Posterior vena cava (tissue), 2 donors: ENCODE measurements around the gene CNPY2. TPM values are rescaled to one million over a fixed set of nuclear protein-coding genes. Genes with fewer than 3 reads are reported as not detected.
"Not testable (repeated sequence)": the region's sequence is repeated elsewhere in the genome, so short reads cannot be mapped to it uniquely, and the experiment has no call there.

Experiments
- DNase-seq: peaks from one replicate; pipeline ENCODE4 v3.0.0-alpha.2; 2020; ENCODE audit warnings: low spot score
- intact Hi-C, 2 donors: fragments of 100-400 bp; cut with DNase I; formaldehyde crosslinking; loops; one replicate each; pipeline versions ENCODE4 v1.14.1 to v1.14.2; 2022 to 2023
- total RNA-seq, 2 donors: library from RNA; stranded (reverse); fragmentation: NEBNext Ultra II Directional; extraction: Animal tissue kit (Norgen Biotek cat#: 25700); gene quantifications; one replicate each; pipeline ENCODE4 v1.2.1, GENCODE V29; 2021
- donor health status: DM: yes; HTN: yes; CAD: no.
- donor health status: DM: yes; HTN: yes; CAD: no.

Gene CNPY2
- total RNA-seq, 2 donors from 2014 or later = 62.1 to 79.3 TPM

DNA sequence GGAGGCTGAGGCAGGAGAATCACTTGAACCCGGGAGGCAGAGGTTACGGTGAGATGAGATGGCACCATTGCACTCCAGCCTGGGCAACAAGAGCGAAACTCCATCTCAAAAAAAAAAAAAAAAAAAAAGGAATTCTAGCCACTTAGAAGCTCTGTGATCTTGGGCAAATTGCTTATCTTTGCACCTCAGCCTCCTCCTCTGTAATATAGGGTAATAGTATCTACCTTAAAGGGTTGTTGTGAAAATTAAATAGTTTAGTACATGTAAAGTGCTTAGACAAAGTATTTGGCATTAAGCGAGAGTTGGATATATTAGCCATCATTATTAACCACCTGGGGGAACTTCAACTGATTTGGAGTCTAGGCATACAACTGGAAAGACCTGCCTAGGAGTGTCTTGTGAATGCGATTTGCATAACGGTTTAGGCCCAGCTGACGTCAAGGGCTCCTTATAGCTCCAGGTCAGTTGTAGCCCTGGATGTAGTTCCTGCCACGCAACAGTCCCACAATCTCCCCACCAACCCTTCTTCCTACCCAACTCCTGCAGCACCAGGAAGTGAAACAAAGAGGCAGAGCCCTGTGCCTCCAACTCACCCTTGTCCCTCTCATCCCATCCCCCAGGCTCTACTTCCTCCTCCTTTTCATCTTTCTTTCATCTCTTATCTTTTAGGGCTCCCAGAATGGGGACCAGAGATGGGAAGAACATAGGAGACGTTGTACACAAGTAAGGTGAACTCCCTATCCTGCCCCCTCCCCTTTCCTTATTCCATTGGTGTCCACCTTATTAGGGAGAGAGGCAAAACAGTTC, 20.8 kb upstream of the CNPY2 start:
- intact Hi-C loops = no loop called here

DNA sequence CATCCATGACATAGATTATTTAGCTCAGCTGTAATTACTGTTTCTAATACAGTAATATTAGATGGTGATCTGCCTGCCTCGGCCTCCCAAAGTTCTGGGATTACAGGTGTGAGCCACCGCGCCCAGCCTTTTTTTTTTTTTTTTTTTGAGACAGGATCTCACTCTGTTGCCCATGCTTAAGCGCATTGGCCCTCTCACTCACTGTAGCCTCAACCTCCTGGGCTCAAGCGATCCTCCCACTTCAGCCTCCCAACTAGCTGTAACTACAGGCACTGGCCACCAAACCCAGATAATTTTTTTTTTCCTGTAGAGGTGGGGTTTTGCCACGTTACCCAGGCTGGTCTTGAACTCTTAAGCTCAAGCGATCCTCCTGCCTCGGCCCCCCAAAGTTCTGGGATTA, 19.7 kb upstream of the CNPY2 start:
- DNase-seq, intact Hi-C loops: not testable (repeated sequence)

More for the DNA sequence above, 20.8 kb upstream of the CNPY2 start:
- no peak for DNase-seq

DNA sequence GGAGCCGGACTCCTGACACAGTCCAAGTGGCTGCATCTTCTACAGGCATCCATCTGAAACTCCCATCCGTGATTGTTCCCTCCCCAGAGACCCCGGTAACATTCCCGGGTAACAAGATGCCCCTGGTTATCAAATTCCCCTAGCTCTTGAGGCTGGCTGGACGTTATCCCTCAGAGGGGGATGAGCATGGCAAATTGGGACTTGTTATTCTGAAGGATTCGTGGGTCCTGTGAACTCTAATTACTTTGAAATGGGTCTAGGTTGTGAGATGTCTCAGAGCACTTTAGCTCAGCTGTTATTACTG, 18.7 kb upstream of the CNPY2 start:
- intact Hi-C loops = no loop called here
- no peak for DNase-seq

- peak; percentile 98 for DNase-seq
- intact Hi-C loops = no loop called here
These were observed 18.1 kb upstream of the CNPY2 start, which contains the start of gene PAN2 for GRCh38 chr12:56333679-56334489. Gene PAN2, minus strand, starts transcription at chr12:56334000. Its CDS starts 906 bp downstream, at chr12:56333094.

GRCh38 chr12:56333197-56333678, 17.4 kb upstream of the CNPY2 start:
- intact Hi-C loops = no loop called here
- DNase-seq = no peak

GRCh38 chr12:56332512-56333196, 16.9 kb upstream of the CNPY2 start:
- intact Hi-C loops = no loop called here
- DNase-seq = no peak

DNA sequence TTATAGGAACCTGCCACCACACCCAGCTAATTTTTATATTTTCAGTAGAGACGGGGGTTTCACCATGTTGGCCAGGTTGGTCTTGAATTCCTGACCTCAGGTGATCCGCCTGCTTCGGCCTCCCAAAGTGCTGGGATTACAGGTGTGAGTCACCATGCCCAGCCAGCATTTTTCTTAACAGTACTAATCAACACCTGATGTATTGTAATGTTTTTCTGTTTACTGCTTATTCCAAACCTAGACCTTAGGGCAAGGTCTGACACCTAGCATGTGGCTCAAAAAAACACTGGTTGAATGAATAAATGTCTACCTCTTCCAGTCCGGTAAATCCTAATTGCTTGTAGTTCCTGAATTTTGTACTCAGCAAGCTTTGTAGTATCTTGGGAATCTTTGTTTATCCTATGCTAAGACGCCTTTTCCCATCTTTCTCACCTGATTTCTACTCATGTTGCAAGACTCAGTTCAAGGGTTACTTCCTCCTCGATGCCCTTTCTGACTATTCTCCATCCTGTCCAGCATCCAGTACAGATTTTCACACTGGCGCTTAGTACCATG, 15.2 kb upstream of the CNPY2 start:
- intact Hi-C loops = no loop called here
- DNase-seq = no peak

DNA sequence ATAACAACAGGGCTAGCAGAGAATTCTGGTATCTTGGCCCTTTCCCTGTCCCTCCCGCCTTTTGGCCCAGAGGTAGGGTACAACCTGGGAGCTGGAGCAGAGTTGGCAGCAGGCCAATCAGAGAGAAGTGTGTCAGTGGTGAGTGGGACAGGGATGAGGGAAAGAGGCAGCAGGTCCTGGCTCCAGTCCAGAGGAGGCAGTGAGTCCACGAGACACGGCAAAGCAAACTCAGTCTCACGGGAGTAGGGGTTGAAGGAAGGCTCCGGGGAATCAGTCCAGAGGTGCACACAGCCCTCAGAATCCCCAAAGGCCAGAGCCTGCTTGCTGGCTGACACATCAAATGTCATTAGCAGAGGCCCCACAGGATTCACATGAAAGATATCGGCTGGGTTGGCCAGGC, 10.7 kb upstream of the CNPY2 start:
- intact Hi-C loops = no loop called here
- DNase-seq = no peak

- intact Hi-C loops = no loop called here
These were observed 10.3 kb upstream of the CNPY2 start for GRCh38 chr12:56326126-56326525.

GRCh38 chr12:56324206-56324605, 8.4 kb upstream of the CNPY2 start:
- no peak for DNase-seq
- intact Hi-C loops = no loop called here

More at GRCh38 chr12:56326126-56326525, 10.3 kb upstream of the CNPY2 start:
- DNase-seq = no peak

GRCh38 chr12:56321610-56322009, 5.8 kb upstream of the CNPY2 start:
- DNase-seq, intact Hi-C loops: not testable (repeated sequence)

DNA sequence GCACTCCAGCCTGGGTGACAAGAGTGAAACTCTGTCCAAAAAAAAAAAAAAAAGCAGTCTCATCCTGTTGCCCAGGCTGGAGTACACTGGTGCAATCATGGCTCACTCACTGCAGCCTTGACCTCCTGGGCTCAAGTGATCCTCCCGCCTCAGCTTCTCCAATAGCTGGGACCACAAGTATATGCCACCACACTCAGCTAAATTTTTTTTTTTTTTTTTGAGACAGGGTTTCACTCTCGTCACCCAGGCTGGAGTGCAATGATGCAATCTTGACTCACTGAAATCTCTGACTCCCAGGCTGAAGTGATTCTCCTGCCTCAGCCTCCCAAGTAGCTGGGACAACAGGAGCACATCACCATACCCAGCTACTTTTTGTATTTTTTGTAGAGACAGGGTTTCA, 5.2 kb upstream of the CNPY2 start:
- no peak for DNase-seq
- intact Hi-C loops = no loop called here

DNA sequence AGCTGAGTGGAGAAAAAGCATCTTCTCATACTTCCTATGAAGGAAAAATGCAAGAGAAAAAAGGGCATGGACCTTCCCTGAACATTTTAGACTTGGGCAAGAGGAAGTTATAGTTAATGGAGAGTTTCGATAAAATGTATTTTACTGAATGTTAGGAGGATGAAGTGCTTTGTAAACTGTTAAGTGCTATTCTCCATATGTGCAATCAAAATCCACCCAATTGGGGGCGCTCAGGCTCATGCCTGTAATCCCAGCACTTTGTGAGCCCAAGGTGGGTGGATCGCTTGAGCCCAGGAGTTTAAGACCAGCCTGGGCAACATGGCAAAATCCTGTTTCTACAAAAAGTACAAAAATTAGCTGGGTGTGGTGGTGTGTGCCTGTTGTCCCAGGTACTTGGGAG, 1.9 kb upstream of the CNPY2 start:
- intact Hi-C loops = no loop called here

DNA sequence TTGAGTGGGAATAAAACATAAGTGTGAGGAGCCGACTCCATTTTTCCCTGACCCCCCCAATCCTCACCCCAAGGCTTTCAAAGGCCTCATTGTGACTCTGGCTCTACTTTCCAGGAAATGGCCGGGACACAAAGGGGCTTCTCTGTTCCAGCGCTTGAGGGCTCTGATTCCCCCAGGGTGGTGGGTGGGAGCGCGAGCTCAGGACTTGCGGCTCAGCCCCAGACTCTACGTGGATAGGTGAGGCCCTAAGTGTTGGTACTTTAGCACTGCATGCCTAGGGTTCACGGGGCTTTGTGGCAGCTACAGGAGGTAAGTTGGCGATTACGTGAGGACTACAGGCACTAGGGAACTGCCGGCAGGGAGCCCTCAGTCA, 553 bp downstream of the CNPY2 start:
- intact Hi-C loops = no loop called here
- DNase-seq = no peak

More for the DNA sequence above, 1.9 kb upstream of the CNPY2 start:
- no peak for DNase-seq

GRCh38 chr12:56311003-56311402, 4.8 kb downstream of the CNPY2 start:
- intact Hi-C loops = no loop called here

GRCh38 chr12:56308714-56309113, 7.1 kb downstream of the CNPY2 start:
- intact Hi-C loops = no loop called here

More at GRCh38 chr12:56311003-56311402, 4.8 kb downstream of the CNPY2 start:
- no peak for DNase-seq

DNA sequence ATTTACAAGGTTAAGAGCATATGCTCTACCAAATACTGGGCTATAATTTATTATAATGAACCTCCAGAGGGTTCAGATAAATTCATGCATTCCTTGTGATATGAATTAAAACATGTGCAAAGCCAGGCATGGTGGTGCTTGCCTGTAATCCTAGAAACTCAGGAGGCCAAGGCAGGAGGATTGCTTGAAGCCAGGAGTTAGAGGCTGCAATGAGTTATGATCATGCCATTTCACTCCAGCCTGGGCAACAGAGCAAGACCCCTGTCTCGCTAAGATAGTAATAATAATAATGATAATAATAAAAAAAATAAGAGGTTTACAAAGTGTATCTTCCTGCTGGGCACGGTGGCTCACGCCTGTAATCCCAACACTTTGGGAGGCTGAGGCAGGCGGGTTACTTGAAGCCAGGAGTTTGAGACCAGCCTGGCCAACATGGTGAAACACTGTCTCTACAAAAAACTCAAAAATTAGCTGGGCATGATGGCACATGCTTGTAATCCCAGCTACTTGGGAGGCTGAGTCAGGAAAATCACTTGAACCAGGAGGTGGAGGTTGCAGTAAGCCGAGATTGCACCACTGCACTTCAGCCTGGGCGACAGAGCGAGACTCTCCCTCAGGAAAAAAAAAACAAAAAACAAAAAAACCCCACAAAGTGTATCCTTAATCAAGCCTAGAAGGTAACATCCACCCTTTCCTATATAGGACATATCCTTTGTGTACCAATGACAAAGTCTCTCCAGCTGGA, 8.4 kb downstream of the CNPY2 start:
- DNase-seq = no peak
- intact Hi-C loops = no loop called here

More at GRCh38 chr12:56308714-56309113, 7.1 kb downstream of the CNPY2 start:
- DNase-seq = no peak

DNA sequence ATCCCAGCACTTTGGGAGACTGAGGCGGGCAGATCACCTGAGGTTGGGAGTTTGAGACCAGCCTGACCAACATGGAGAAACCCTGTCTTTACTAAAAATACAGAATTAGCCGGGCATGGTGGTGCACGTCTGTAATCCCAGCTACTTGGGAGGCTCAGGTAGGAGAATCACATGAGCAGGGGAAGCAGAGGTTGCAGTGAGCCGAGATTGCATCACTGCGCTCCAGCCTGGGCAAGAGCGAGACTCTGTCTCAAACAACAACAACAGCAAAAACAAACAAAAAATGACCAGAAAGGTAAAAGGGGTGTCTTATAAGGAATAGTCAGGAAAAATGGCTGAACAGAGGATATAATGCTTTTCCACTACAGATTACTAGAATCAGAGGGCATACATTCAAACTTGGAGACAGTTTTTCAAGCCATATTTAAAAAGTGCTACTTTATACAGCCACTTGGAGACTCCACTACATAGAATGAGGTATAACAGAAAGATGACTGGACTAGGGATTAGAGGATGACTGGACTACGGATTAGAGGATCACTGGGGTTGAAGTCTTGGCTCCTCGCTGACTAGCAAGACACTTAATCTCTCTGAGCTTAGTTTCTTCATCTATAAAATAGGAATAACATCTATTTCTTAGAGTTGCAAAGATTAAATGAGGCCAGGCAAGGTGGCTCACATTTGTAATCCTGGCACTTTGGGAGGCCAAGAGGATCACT, 10.8 kb downstream of the CNPY2 start:
- intact Hi-C loops = no loop called here
- DNase-seq = no peak
